ENCODE results near the gene CUEDC1.
A peak's percentile ranks its signal among the peaks of the same experiment; 100 is the strongest.

CUEDC1 gene

GRCh38 chr17:57874058-57874419 lies 81.2 kb downstream of the CUEDC1 start:
- DNase-seq, result no peak

GRCh38 chr17:57873261-57874057 lies 81.8 kb downstream of the CUEDC1 start:
- DNase-seq, result no peak

DNA sequence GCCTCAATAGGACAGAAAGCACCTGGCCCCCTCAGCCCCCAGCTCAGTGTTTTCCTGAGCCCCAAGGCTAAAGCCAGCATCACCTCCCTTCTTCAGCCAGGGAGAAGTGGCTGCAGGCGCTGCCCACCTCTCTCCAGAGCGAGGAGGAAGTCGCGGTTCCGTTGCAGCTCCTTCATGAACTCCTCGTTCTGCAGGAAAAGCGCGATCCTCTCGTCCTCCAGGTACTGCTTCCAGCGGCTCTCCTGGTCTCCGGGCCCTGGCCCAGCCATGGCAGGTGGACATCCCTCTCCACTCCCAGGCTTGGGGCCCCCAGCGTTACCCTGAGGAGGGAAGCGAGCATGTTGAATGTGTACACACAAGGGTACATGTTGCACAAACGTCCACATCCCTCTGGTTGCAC lies 82.7 kb downstream of the CUEDC1 start:
- DNase-seq, result no peak

GRCh38 chr17:57871863-57872262 lies 83.3 kb downstream of the CUEDC1 start:
- no peak for DNase-seq

DNA sequence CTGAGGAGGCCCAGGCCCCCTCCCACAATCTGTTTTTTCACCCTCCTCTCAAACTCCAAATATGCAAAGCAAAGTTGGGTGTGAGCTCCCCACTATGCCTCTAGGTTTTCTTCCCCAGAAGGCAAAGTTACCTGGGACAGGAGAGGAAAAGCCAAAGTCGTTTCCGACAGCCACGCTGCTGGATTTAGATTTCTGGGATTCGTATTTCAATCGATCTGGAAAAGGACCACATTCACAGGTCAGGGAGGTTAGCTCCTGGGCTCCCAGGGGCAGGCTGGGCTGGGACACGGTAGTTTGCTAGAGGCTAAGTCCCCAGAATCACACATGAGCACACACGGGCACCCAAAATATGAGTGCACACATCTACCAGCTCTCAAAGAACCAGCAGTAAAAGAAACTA lies 84.1 kb downstream of the CUEDC1 start:
- no peak for DNase-seq

DNA sequence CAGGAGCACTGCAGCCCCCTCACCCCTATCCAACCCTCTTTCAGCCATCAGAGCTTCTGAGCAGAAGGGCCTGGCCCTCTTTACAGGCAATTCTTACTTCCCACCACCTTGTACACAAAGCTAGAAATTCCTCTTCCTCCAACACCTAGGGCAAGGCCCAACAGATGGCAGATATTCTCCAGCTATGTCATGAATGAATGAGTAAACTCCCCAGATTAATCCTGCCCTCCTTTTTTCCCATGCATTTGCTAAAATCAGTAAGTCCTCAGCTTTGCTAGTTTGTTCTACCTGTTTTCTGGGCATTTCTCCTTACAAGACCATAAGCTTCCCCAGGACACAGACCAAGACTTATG lies 85.0 kb downstream of the CUEDC1 start:
- DNase-seq, result no peak

DNA sequence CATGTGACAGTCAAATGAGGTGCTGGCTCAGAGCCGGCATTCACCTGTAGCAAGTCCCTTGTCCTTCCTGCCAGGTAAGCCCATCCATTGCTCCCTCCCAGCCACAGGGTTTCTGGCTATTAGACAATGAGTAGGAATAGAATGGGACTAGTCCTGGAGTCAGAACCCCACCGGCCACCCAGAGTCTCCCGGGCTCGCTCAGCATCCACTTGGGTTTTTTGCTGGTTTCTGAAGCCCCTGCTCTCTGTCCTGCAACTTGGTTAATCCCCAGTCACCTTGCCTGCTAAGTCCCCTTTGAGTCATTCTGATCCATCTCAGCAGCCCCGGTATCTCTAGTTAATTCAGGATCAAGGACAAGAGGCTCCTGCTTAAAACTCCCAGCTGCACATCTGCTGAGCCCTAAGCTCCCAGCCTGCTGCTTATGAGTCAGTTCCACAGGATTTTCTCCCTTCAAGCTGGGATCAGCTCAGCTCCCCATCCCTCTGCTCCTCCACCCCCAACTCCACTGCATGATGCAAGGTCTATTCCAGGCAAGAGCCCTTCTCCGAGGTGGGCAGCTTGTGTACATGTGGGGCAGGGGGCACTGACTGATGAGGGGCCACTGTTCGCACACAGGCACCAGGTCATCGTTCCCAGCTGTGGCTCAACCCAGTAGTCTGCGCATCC lies 85.5 kb downstream of the CUEDC1 start:
- DNase-seq, result no peak

GRCh38 chr17:57868910-57869616 lies 86.1 kb downstream of the CUEDC1 start:
- no peak for DNase-seq

GRCh38 chr17:57868007-57868909 lies 87.0 kb downstream of the CUEDC1 start:
- peak in 1 of 2 donors; percentile 73 for DNase-seq

- DNase-seq, result no peak
Measured at GRCh38 chr17:57867126-57867525, 88.1 kb downstream of the CUEDC1 start.

GRCh38 chr17:57866723-57867122 lies 88.5 kb downstream of the CUEDC1 start:
- no peak for DNase-seq

GRCh38 chr17:57866319-57866718 lies 88.9 kb downstream of the CUEDC1 start:
- DNase-seq, result no peak

- no peak for DNase-seq
Measured at GRCh38 chr17:57864273-57864672, 90.9 kb downstream of the CUEDC1 start.

DNA sequence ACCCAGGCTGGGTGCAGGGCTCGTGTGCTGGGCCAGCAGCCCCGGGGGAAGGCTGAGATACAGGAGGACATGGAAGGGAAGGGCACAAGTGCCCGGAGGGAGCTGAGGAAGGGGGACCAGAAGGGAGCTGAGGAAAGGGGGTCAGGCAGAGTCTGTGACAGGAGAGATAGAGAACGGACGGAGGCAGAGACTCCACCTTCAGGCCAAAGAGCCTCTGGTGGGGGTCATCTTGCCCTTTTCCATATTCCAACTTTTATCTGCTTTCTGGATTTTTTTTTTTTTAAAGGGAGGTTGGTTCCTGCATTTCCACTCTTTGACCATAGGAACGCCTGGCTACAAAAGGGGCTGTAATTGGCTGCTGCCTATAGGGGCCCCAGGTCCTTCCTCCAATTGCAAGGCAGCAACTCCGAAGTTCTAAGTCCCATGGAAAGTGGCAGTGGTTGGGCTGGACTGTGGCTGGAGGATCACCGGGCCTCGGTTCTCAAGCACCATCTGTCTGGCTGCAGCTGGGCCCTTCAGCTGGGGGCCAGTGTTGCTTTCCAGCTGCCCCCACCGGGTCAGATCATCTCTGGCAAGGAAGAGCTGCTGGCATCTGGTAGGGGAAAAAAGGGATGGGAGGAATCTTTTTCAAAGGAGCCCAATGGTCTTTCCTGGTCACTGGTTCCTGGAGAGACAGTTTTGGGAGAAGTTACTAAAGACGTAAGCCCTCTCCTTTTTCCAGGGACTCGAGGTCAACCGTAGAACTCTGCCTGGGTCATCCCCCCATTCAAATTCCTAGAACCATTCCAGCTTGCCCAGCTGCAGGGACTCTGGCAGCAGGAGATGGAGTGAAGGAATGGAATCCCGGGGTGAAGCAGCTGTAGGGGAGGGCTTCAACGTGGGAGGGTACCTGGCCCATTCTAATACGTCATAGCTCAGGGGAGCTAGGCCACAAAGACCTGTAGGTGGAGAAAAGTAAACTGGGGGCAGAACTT lies 92.2 kb downstream of the CUEDC1 start:
- no peak for DNase-seq

GRCh38 chr17:57861790-57862693 lies 93.2 kb downstream of the CUEDC1 start:
- no peak for DNase-seq

GRCh38 chr17:57861000-57861789 lies 94.0 kb downstream of the CUEDC1 start:
- DNase-seq, result peak; percentile 37 to 68

GRCh38 chr17:57860414-57860999 lies 94.7 kb downstream of the CUEDC1 start:
- no peak for DNase-seq

DNA sequence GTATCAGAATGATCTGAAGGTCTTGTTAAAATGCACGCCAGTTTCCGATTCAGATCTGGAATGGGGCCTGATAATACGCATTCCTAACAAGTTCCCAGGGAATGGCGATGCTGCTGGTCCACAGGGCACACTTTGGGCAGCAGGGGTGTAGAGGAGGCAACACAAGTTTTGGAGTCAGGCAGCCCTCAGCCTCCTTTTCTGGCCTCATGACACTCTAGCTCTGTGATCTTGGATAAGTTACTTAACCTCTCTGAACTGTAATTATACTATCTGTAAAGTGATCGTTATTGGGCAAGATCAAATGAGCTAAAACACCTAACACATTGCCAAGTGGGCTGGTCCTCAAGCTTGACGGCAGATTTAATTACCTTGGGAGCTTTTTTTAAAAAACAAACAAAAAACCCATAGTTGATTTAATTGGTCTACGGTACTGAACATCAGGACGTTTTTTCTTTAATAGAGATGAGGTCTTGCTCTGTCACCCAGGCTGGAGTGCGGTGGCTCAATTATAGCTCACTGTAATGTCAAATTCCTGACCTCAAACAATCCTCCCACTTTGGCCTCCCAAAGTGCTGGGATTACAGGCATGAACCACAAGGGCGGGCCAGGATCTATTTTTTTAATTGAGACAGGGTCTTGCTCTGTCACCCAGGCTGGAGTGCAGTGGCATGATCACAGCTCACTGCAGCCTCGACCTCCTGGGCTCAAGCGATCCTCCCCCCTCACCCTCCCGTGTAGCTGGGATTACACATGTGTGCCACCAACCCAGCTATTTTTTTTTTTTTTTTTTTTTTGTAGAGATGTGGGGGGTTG lies 95.4 kb downstream of the CUEDC1 start:
- no peak for DNase-seq
